Activated T-cell treated with anti-CD3 and anti-CD28 coated beads for 24 hours (primary cell): ENCODE results near the gene MEOX2.

Experiments used
- DNase-seq: peaks from one replicate; pipeline ENCODE4 v3.0.0-alpha.2; 2020; ENCODE audit warnings: low read depth

MEOX2 gene

DNA sequence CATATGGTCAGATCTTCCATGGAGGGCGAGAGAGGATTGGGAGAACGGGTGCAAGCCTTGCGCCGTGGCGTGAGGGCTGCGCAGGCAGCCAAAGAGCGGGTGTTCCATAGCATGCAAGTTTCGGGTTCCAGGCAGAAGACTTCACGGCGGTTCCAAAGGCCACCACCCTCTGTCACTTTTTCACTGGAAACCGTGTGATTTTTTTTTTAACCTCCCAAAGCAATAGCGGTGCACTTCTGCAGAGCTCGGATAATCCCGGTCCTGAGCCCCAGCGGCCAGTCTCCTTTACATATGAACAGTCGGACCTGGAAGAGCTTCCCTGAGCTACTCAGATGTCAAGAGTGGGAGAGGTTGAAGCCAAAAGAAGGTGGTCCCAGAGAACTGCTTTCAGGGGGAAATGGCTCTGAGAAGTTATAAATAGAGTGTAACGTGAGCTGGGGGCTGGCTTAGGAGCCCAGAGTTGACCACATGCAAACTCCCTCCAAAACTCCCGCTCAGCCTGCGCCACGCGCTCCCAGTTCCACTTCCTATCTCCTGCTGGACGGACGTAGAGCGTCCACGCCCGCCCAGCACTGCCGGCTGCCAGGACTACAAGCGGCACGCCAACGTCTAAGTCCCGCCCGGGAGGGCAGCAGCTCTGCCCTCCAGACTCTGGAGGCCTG, at the start of gene MEOX2:
TSS of gene MEOX2 (minus strand) at position 389 of the 662 bp plus-strand sequence. CDS start at position 108, 281 bp downstream.
- no peak for DNase-seq

- no peak for DNase-seq
Measured at GRCh38 chr7:15729746-15730145, 43.3 kb upstream of the MEOX2 start.

GRCh38 chr7:15725051-15725450, 38.6 kb upstream of the MEOX2 start:
- DNase-seq = no peak

- no peak for DNase-seq
Measured at GRCh38 chr7:15723841-15724240, 37.4 kb upstream of the MEOX2 start.

GRCh38 chr7:15720849-15721471, 34.5 kb upstream of the MEOX2 start:
- no peak for DNase-seq

DNA sequence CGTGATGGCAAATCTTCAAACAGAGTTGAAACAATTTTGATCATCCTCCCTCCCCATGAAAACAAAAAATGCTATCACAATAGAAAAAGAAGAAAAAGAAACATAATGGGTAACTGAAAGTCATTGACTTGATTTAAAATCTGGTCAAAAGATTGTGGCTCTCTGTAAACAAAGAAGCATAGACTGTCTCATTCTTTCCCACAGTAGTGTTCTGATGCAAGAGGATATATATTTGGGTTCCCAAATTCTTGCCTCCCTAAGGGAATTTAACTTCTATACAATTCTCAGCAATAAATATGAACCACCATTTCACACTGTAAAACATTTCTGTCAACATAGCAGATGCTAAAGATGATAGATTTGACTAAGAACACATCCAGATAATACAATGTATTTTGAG, 32.8 kb upstream of the MEOX2 start:
- no peak for DNase-seq

GRCh38 chr7:15715435-15715834, 29.0 kb upstream of the MEOX2 start:
- no peak for DNase-seq

DNA sequence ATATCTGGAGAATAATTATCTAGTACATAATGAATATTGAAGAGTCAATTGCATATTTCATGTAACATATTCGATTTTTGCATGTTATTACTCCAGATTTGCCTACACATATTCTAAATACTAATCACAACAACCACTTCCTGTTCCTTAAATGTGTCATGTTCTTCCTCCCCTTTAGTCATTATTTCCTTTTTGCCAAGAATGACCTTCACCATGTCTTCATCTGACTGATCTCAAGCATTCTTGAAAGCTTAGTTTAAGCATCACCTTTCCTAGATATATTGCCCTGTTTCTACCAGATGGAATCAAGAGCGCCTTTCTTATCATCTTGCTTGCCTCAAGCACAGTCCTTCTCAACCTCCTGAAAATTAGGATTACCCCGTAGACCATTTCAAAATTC, 23.5 kb upstream of the MEOX2 start:
- DNase-seq = no peak

- no peak for DNase-seq
Measured at GRCh38 chr7:15707570-15707969, 21.1 kb upstream of the MEOX2 start.

GRCh38 chr7:15703732-15704131, 17.2 kb upstream of the MEOX2 start:
- no peak for DNase-seq

- DNase-seq = no peak
Measured at GRCh38 chr7:15692501-15693020, 6.1 kb upstream of the MEOX2 start.

GRCh38 chr7:15688911-15689310, 2.4 kb upstream of the MEOX2 start:
- DNase-seq = no peak

DNA sequence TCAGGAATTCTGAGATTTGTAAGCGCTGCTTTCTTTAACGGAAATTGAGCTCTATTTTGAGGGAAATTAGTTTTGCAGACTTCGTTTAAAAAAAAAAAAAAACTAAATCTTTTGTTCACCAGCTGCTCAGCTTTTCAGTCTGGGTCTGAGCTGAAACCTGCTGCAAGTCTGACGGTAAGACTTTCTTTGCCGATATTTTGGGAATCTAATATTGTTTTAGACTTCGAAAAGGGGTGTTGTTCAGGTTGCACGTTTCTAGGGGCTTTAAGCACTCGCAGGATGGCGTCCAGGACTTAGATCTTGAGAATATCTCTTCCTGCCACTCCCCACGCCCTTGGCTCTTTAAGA, 1.8 kb upstream of the MEOX2 start:
- DNase-seq = no peak

DNA sequence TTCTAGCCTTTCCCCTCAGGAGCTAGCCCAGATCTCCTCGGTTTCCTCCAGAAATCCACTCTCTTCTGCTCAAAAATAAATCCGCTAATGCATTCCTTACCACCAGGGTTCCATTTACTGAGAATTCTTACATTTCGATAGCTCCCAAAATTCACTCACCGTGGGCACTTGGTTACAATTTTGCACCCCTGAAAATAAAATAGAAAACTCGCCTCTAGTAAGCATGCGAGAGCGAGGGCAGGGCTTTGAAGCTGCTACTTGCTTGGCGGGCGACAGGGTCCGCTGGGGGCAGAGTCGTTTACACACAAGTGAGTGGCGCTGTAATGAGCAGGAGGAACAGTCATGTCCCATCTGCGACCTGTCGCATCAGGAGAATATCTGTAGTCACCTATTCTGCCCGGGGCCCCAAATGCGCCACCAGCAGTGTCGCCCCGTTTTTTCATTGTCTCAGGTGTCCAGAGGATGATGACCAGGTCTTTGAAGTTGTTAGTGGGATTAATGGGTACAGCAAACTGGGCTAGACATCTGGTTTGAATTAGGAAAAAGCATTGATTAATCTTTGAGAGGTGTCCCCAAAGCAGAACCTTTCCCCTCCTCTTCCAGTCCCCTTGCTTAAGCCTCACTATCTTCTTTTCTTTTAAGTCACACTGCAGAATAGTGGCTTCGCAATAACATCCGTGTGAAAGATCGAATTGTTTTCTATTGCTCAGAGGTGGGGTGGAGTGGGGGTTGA, 1.2 kb upstream of the MEOX2 start:
- DNase-seq = no peak

- no peak for DNase-seq
Measured at GRCh38 chr7:15686957-15687545, 568 bp upstream of the MEOX2 start.

GRCh38 chr7:15685358-15686294, 857 bp downstream of the MEOX2 start:
- DNase-seq = no peak

- no peak for DNase-seq
Measured at GRCh38 chr7:15684871-15685270, 1.6 kb downstream of the MEOX2 start.

DNA sequence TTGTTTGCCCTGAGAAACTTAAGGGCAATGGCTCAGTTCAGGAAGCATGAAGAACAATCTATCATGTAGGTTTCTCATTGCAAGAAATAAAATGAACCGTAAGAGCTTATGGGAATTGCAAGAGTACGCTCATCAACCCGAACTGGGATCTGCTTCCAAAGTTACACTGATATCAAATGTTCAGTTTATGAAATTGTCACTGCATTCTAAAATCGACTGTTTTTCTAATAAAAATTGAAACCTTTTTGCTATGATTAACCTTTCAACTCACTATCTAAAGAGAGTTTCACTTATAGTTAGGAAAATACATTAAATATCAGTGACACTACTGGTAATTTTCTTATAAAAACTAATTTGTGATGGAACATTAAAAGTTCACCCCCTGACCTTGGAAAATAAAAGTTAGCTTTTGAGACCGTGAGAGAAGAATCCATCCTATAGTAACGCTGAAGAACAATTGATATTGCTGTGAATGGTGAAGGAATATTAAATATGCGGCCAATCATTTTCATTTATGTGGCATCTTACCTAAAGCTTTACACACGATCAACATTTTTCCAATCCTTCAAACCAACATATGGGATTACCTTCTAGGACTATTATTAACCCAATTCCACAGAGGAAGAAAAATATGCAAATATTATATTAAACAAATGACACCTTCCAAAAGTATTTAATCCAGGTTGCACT, 2.2 kb downstream of the MEOX2 start:
- DNase-seq = no peak

GRCh38 chr7:15682751-15683245, 3.7 kb downstream of the MEOX2 start:
- DNase-seq = no peak

DNA sequence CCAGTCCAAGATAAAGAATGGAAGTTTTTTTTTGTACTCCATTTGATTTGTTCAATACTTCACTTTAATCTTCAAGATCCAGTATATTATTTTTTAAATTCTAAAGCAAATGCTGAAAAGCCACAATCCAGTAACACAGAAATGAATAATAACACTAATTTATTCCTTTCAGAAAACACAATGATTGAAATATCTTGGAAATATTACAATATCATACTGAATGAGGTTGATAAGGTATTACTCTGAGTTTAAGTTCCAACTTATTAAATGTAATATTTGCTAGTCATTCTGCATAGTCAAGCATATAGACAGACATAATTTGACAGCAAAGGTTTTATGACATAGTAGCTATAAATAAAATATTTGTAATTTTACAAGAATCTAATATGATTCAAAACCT, 4.4 kb downstream of the MEOX2 start:
- no peak for DNase-seq

- DNase-seq = no peak
Measured at GRCh38 chr7:15681631-15682030, 4.9 kb downstream of the MEOX2 start.
